ENCODE results near the gene CIDEC. TPM values are rescaled to one million over a fixed set of nuclear protein-coding genes. Genes with fewer than 3 reads are reported as not detected.

Gene CIDEC
- total RNA-seq, 1 donor from 2014 or later: 880 TPM

Other genes starting within 250 kb of the CIDEC start
- gene MTMR14, start 230.7 kb downstream of the CIDEC start, total RNA-seq: 32.5 TPM
- gene CPNE9, start 176.4 kb downstream of the CIDEC start, total RNA-seq: not detected
- 18.7 TPM for gene BRPF1, start 148.5 kb downstream of the CIDEC start, total RNA-seq
- 14.4 TPM for gene OGG1, start 130.3 kb downstream of the CIDEC start, total RNA-seq
- 98.6 TPM for gene CAMK1, start 110.3 kb downstream of the CIDEC start, total RNA-seq
- gene TADA3, start 87.8 kb downstream of the CIDEC start, total RNA-seq: 40.4 TPM
- gene ARPC4, start 87.2 kb downstream of the CIDEC start, total RNA-seq: 151 TPM
- 31.0 TPM for gene TTLL3, start 70.0 kb downstream of the CIDEC start, total RNA-seq
- gene RPUSD3, start 36.2 kb downstream of the CIDEC start, total RNA-seq: 25.6 TPM
- gene JAGN1, start 10.4 kb upstream of the CIDEC start, total RNA-seq: 49.8 TPM
- 20.2 TPM for gene IL17RE, start 22.6 kb upstream of the CIDEC start, total RNA-seq
- 28.8 TPM for gene IL17RC, start 36.8 kb upstream of the CIDEC start, total RNA-seq
- gene CRELD1, start 53.6 kb upstream of the CIDEC start, total RNA-seq: 24.8 TPM
- 1.6 TPM for gene PRRT3, start 72.2 kb upstream of the CIDEC start, total RNA-seq
- 143 TPM for gene EMC3, start 106.6 kb upstream of the CIDEC start, total RNA-seq
- 2.8 TPM for gene FANCD2, start 146.2 kb upstream of the CIDEC start, total RNA-seq
- gene FANCD2OS, start 228.0 kb upstream of the CIDEC start, total RNA-seq: not detected
- 111 TPM for gene BRK1, start 235.4 kb upstream of the CIDEC start, total RNA-seq

All from mesenteric fat pad (tissue), 1 donor.